Measurements from ENCODE around the gene SLC25A33. TPM values are rescaled to one million over a fixed set of nuclear protein-coding genes. Genes with fewer than 3 reads are reported as not detected.

SLC25A33 gene
- total and polyA plus RNA-seq, 2 of the 8 experiments (the other 6 are each of a cell fraction or from before 2014, with no cell fraction given), result 7.8 to 12.8 TPM

DNA sequence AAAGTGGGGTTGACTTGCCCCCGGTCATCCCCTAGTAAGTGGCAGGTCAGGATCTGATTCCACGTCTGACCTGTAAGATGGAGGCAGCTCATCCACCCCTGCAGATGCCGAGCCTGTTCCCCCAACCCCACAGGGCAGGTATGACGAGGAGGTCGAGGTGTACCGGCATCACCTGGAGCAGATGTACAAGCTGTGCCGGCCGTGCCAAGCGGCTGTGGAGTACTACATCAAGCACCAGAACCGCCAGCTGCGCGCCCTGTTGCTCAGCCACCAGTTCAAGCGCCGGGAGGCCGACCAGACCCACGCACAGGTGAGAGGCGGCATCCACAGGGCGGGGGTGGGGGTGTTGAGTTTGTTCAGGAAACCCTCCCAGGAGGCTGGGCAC lies 59.0 kb downstream of the SLC25A33 start (continued):
- TF ChIP-seq RNF2 (IDR thresholded peaks at IDR 0.05; ENCODE audit: borderline replicate concordance, low read depth, low read length, missing control alignments, poor library complexity, severe bottlenecking) (no peak), CBX5 (IDR thresholded peaks at IDR 0.05; ENCODE audit: low read depth, low read length) (no peak), EZH2 (IDR thresholded peaks at IDR 0.05; ENCODE audit: low read depth, low read length, severe bottlenecking) (no peak), SIN3A (conservative IDR thresholded peaks at IDR 0.05 in 1 of 2, IDR thresholded peaks at IDR 0.05 in 1 of 2; ENCODE audit: low read depth in 1 of 2, low read length in 2 of 2) (no peak), SAP30 (IDR thresholded peaks at IDR 0.05; ENCODE audit: insufficient read depth, insufficient replicate concordance, low read length) (no peak)

Measured in H1 (cell line).